Astrocyte (in vitro differentiated cells and primary cell): ENCODE data around the gene CEACAM21. TPM values are rescaled to one million over a fixed set of nuclear protein-coding genes. Genes with fewer than 3 reads are reported as not detected.

Source experiments
- DNase-seq: peaks from one replicate; pipeline ENCODE4 v3.0.0-alpha.2; 2010; ENCODE audit warnings: low read depth
- FAIRE-seq: peaks from 2 replicates; lab custom pipeline; 2011; peaks lifted over from hg19 to GRCh38; lab: Jason Lieb, UNC
- H2AFZ ChIP-seq: 2 replicates; pipeline ENCODE4 v1.6.0; 2012; ENCODE audit warnings: low read depth, low read length, inconsistent platforms
- H3K27ac ChIP-seq: 2 replicates; pipeline ENCODE4 v1.5.1; 2011; ENCODE audit warnings: low read depth, low read length, inconsistent platforms
- H3K27me3 ChIP-seq: 2 replicates; pipeline ENCODE4 v1.6.0; 2011; ENCODE audit warnings: low read length, inconsistent platforms; ENCODE audit not compliant: insufficient read depth
- H3K36me3 ChIP-seq: 2 replicates; pipeline ENCODE4 v1.5.1; 2011; ENCODE audit warnings: low read length, inconsistent platforms; ENCODE audit not compliant: insufficient read depth
- H3K4me1 ChIP-seq: 2 replicates; pipeline ENCODE4 v1.5.1; 2011; ENCODE audit warnings: low read length, inconsistent platforms; ENCODE audit not compliant: insufficient read depth
- H3K4me2 ChIP-seq: 2 replicates; pipeline ENCODE4 v1.6.0; 2012; ENCODE audit warnings: low read length, inconsistent platforms
- H3K4me3 ChIP-seq: 2 replicates; pipeline ENCODE4 v1.5.1; 2011; ENCODE audit warnings: low read depth, mild to moderate bottlenecking, low read length, inconsistent platforms; ENCODE audit not compliant: insufficient read depth
- H3K79me2 ChIP-seq: 2 replicates; pipeline ENCODE4 v1.6.0; 2012; ENCODE audit warnings: mild to moderate bottlenecking, low read length, inconsistent platforms; ENCODE audit not compliant: insufficient read depth
- H3K9ac ChIP-seq: 2 replicates; pipeline ENCODE4 v1.6.0; 2012; ENCODE audit warnings: mild to moderate bottlenecking, low read length, inconsistent platforms
- H3K9me3 ChIP-seq: 2 replicates; pipeline ENCODE4 v1.5.1; 2012; ENCODE audit warnings: low read depth, mild to moderate bottlenecking, low read length, inconsistent platforms; ENCODE audit not compliant: insufficient read depth
- H4K20me1 ChIP-seq: 2 replicates; pipeline ENCODE4 v1.6.0; 2012; ENCODE audit warnings: low read length, inconsistent platforms; ENCODE audit not compliant: insufficient read depth
- H3K27ac Mint-ChIP-seq: one replicate; pipeline ENCODE4 v1.8.0; 2021; ENCODE audit warnings: mild to moderate bottlenecking, mixed read lengths; ENCODE audit not compliant: unreplicated experiment
- H3K27me3 Mint-ChIP-seq: one replicate; pipeline ENCODE4 v1.8.0; 2021; ENCODE audit warnings: low read depth, mixed read lengths; ENCODE audit not compliant: unreplicated experiment
- H3K36me3 Mint-ChIP-seq: one replicate; pipeline ENCODE4 v1.8.0; 2021; ENCODE audit warnings: low read depth, mixed read lengths; ENCODE audit not compliant: unreplicated experiment
- H3K4me1 Mint-ChIP-seq: one replicate; pipeline ENCODE4 v1.8.0; 2021; ENCODE audit warnings: low read depth, mixed read lengths; ENCODE audit not compliant: unreplicated experiment
- H3K4me3 Mint-ChIP-seq: one replicate; pipeline ENCODE4 v1.8.0; 2021; ENCODE audit warnings: mild to moderate bottlenecking, moderate library complexity, mixed read lengths; ENCODE audit not compliant: unreplicated experiment
- H3K9me3 Mint-ChIP-seq: one replicate; pipeline ENCODE4 v1.8.0; 2021; ENCODE audit warnings: mild to moderate bottlenecking, mixed read lengths; ENCODE audit not compliant: unreplicated experiment
- EZH2 ChIP-seq: IDR thresholded peaks from 2 replicates; pipeline ENCODE4 v1.6.1; 2012; ENCODE audit warnings: mild to moderate bottlenecking, low read length, inconsistent platforms; ENCODE audit not compliant: insufficient read depth
- total RNA-seq: library from RNA; stranded (reverse); gene quantifications from 2 replicates; pipeline ENCODE4 v1.2.1, GENCODE V29; 2021
- TF ChIP-seq, protein P1 (sequence below): IDR thresholded peaks from 2 replicates; pipeline ENCODE4 v1.5.1; 2011; ENCODE audit warnings: low read depth, mild to moderate bottlenecking, inconsistent platforms, low read length, moderate library complexity; ENCODE audit not compliant: insufficient read depth

Gene CEACAM21
- total RNA-seq, 1 donor from 2014 or later = 2.4 TPM

DNA sequence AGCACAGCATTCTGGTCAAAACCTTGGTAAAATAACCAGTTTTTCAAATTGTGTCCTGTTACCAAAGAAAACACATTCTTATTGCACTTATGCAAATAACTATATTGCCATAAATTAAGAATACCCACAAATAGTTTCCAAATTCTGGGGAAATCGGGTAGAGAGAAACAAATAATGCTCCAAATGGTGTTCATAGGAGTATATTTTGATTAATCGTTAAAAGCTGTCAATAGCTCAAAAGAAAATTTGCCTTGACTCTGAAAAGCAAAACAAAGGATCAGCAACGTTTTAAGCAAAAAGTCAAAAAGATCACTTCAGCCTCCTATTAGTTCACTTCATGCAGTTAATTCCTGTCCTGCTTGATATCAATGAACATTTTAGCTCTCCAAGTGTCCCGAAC lies 22.2 kb upstream of the CEACAM21 start:
- DNase-seq = no peak
- H3K27me3 ChIP-seq = peaks cover 3% of the 10 kb centered on the region
- no peak overlapping the region for H3K27ac Mint-ChIP-seq
- H3K27me3 Mint-ChIP-seq = peaks cover 4% of the 10 kb centered on the region
- TF ChIP-seq, protein P1, sequence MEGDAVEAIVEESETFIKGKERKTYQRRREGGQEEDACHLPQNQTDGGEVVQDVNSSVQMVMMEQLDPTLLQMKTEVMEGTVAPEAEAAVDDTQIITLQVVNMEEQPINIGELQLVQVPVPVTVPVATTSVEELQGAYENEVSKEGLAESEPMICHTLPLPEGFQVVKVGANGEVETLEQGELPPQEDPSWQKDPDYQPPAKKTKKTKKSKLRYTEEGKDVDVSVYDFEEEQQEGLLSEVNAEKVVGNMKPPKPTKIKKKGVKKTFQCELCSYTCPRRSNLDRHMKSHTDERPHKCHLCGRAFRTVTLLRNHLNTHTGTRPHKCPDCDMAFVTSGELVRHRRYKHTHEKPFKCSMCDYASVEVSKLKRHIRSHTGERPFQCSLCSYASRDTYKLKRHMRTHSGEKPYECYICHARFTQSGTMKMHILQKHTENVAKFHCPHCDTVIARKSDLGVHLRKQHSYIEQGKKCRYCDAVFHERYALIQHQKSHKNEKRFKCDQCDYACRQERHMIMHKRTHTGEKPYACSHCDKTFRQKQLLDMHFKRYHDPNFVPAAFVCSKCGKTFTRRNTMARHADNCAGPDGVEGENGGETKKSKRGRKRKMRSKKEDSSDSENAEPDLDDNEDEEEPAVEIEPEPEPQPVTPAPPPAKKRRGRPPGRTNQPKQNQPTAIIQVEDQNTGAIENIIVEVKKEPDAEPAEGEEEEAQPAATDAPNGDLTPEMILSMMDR = no peak
- no peak for TF ChIP-seq EZH2
- no peak overlapping the region for H3K4me3 Mint-ChIP-seq
- no peaks in the 10 kb centered on the region for H4K20me1 ChIP-seq
- H2AFZ ChIP-seq = no peak overlapping the region
- H3K4me3 ChIP-seq = no peak overlapping the region
- no peak overlapping the region for H3K9ac ChIP-seq
- H3K9me3 ChIP-seq = no peaks in the 10 kb centered on the region
- H3K9me3 Mint-ChIP-seq = peaks cover 17% of the 10 kb centered on the region
- H3K27ac ChIP-seq = no peak overlapping the region
- H3K4me1 Mint-ChIP-seq = peaks cover 10% of the 10 kb centered on the region
- H3K36me3 Mint-ChIP-seq = peaks cover 3% of the 10 kb centered on the region
- no peak overlapping the region for H3K4me2 ChIP-seq
- no peaks in the 10 kb centered on the region for H3K4me1 ChIP-seq
- H3K79me2 ChIP-seq = no peaks in the 10 kb centered on the region
- no peak for FAIRE-seq
- H3K36me3 ChIP-seq = no peaks in the 10 kb centered on the region

DNA sequence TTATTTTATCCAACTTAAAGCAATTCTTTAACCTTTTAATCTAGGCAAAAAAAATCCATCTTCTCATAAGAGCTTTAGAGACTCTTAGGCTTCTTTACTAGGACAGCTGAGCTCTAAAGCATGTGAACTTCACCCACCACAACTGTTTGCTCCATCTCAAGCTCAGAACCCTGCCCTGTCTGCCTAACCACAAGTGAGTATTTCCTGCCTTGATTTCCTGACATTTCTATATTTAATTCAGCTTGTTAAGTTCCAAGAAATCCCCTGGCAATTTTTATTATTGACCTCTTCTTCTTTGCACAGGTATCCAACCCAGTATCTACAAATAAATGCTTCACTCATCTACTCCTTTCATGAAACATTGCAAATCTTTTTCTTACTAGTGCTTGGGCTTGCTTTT lies 21.1 kb upstream of the CEACAM21 start:
- Histone ChIP-seq H3K79me2 (no peaks in the 10 kb centered on the region), H3K9me3 (no peaks in the 10 kb centered on the region), H4K20me1 (no peaks in the 10 kb centered on the region), H3K27ac (no peak overlapping the region), H3K4me2 (no peak overlapping the region), H3K4me3 (no peak overlapping the region), H2AFZ (no peak overlapping the region), H3K9ac (no peak overlapping the region), H3K4me1 (no peaks in the 10 kb centered on the region), H3K36me3 (no peaks in the 10 kb centered on the region), H3K27me3 (peaks cover 3% of the 10 kb centered on the region)
- peaks cover 3% of the 10 kb centered on the region for H3K4me1 Mint-ChIP-seq
- H3K9me3 Mint-ChIP-seq = peaks cover 17% of the 10 kb centered on the region
- TF ChIP-seq, protein P1 = no peak
- DNase-seq (no peak), FAIRE-seq (no peak)
- H3K27ac Mint-ChIP-seq = no peak overlapping the region
- peaks cover 4% of the 10 kb centered on the region for H3K27me3 Mint-ChIP-seq
- peak overlapping the region; percentile 20 for H3K4me3 Mint-ChIP-seq
- peaks cover 3% of the 10 kb centered on the region for H3K36me3 Mint-ChIP-seq

DNA sequence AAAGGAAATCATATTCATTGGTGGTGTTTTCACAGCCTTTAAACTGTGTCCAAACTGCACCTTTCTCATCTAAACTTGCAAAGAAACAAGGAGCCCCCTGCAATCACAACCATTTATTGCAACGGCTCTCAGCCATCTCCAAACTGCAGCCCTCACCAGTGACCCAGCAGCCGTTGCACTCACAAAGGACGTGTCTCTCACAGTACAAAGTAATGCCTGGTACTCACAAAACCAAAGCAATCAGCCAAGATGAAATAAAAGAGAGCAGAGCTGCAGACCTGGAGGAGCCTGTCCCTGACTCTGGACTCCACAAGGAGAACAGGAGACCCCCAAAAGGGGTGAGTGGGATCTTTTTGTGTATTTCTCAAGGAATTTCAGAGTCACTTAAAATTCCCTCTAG lies 20.2 kb upstream of the CEACAM21 start:
- FAIRE-seq (no peak), DNase-seq (no peak)
- Mint-ChIP-seq H3K4me3 (no peak overlapping the region), H3K4me1 (peaks cover 3% of the 10 kb centered on the region), H3K36me3 (peaks cover 3% of the 10 kb centered on the region), H3K27me3 (peaks cover 4% of the 10 kb centered on the region), H3K9me3 (peaks cover 15% of the 10 kb centered on the region), H3K27ac (no peak overlapping the region)
- TF ChIP-seq, protein P1 = no peak
- TF ChIP-seq EZH2 = no peak
- no peak overlapping the region for H3K27ac ChIP-seq
- H4K20me1 ChIP-seq = no peaks in the 10 kb centered on the region
- no peak overlapping the region for H3K9ac ChIP-seq
- no peaks in the 10 kb centered on the region for H3K4me1 ChIP-seq
- H2AFZ ChIP-seq = no peak overlapping the region
- H3K79me2 ChIP-seq = no peaks in the 10 kb centered on the region
- no peak overlapping the region for H3K4me2 ChIP-seq
- H3K27me3 ChIP-seq = peaks cover 3% of the 10 kb centered on the region
- no peaks in the 10 kb centered on the region for H3K9me3 ChIP-seq
- H3K36me3 ChIP-seq = no peaks in the 10 kb centered on the region
- no peak overlapping the region for H3K4me3 ChIP-seq
